ENCODE results near the gene DENR. TPM values are rescaled to one million over a fixed set of nuclear protein-coding genes. Genes with fewer than 3 reads are reported as not detected.

DENR gene
- total and polyA plus RNA-seq, 2 of the 13 experiments (the other 11 are each of a cell fraction or from before 2014, with no cell fraction given): 30.0 to 59.1 TPM

- Histone ChIP-seq H3K9me3 (ENCODE audit: low read length) (no peaks in the 10 kb centered on the region), H3K36me3 (replicated peaks in 1 of 2; ENCODE audit: control insufficient read depth in 1 of 2, insufficient read depth in 2 of 2, low read length in 2 of 2) (no peaks in the 10 kb centered on the region), H3K4me1 (ENCODE audit: insufficient read depth, low read length) (0 out of 2 replicates have a peak, but pooled peaks cover 8% of the 10 kb centered on the region), H3K4me3 (replicated peaks in 1 of 3; ENCODE audit: insufficient read depth in 1 of 3, low read depth in 2 of 3, low read length in 3 of 3) (no peak overlapping the region), H3K4me2 (ENCODE audit: low read depth, low read length) (peak overlapping the region; percentile 19; the same call in 1 of the 2 replicates), H3K27me3 (ENCODE audit: control insufficient read depth in 1 of 2, insufficient read depth in 2 of 2, low read length in 2 of 2) (peaks cover 0 to 8% of the 10 kb centered on the region in 2 experiments; a peak in 3 of 5 replicates), H4K20me1 (ENCODE audit: insufficient read depth, low read length) (no peaks in the 10 kb centered on the region), H3K27ac (ENCODE audit: extremely low read length, insufficient read depth, low read length) (no peak overlapping the region), H2AFZ (ENCODE audit: low read length) (no peak overlapping the region), H3K79me2 (ENCODE audit: insufficient read depth, low read length) (no peaks in the 10 kb centered on the region), H3K9ac (ENCODE audit: insufficient read depth, low read depth, low read length) (no peak overlapping the region)
- no TSS peak for BruUV-seq (replicated peaks)
- DNase-seq (ENCODE audit: low spot score): no peak
- CTCF ChIA-PET (ENCODE audit: low intra/inter-chr PET ratio, low total read pairs): no interaction called here
- FAIRE-seq: no peak
- 54% methylated on average over 9 of the region's 13 CpGs for WGBS (ENCODE audit: low lambda C conversion rate)
- in situ Hi-C loops (cut with HindIII; ENCODE audit: extremely low pct_ligation_motif_present, low pct_unique_long_range_greater_than_20kb) (no loop called here), intact Hi-C loops (cut with micrococcal nuclease; ENCODE audit: unreplicated experiment) (loop anchor here (5.0 kb wide), 1 partner anchor 43 kb away; no protein-coding TSS in a partner anchor)
- peak; percentile 80 for ATAC-seq
- POLR2A ChIA-PET: no interaction called here
- TF ChIP-seq NFATC3 (CRISPR knock-in tag; IDR thresholded peaks at IDR 0.05) (no peak), ZNF496 (CRISPR knock-in tag; IDR thresholded peaks at IDR 0.05; ENCODE audit: insufficient replicate concordance) (no peak), ZNF121 (CRISPR knock-in tag; IDR thresholded peaks at IDR 0.05) (peak; percentile 81), TFAP4 (IDR thresholded peaks at IDR 0.05; ENCODE audit: borderline replicate concordance, low read depth) (no peak)
Measured at GRCh38 chr12:122799641-122800243, 47.1 kb downstream of the DENR start.

- Histone ChIP-seq H3K4me2 (ENCODE audit: low read depth, low read length) (no peak overlapping the region), H2AFZ (ENCODE audit: low read length) (no peak overlapping the region), H3K36me3 (replicated peaks in 1 of 2; ENCODE audit: control insufficient read depth in 1 of 2, insufficient read depth in 2 of 2, low read length in 2 of 2) (no peaks in the 10 kb centered on the region), H3K4me1 (ENCODE audit: insufficient read depth, low read length) (0 out of 2 replicates have a peak, but pooled peaks cover 8% of the 10 kb centered on the region), H3K27me3 (ENCODE audit: control insufficient read depth in 1 of 2, insufficient read depth in 2 of 2, low read length in 2 of 2) (peaks cover 0 to 8% of the 10 kb centered on the region in 2 experiments; a peak in 3 of 5 replicates), H3K79me2 (ENCODE audit: insufficient read depth, low read length) (no peaks in the 10 kb centered on the region), H3K9ac (ENCODE audit: insufficient read depth, low read depth, low read length) (no peak overlapping the region), H4K20me1 (ENCODE audit: insufficient read depth, low read length) (no peaks in the 10 kb centered on the region), H3K4me3 (replicated peaks in 1 of 3; ENCODE audit: insufficient read depth in 1 of 3, low read depth in 2 of 3, low read length in 3 of 3) (no peak overlapping the region), H3K27ac (ENCODE audit: extremely low read length, insufficient read depth, low read length) (no peak overlapping the region), H3K9me3 (ENCODE audit: low read length) (no peaks in the 10 kb centered on the region)
- no peak for FAIRE-seq
- no peak for ATAC-seq
- no peak for DNase-seq (ENCODE audit: low spot score)
- WGBS (ENCODE audit: low lambda C conversion rate): 47% methylated on average over 7 of the region's 7 CpGs
- ChIA-PET CTCF (ENCODE audit: low intra/inter-chr PET ratio, low total read pairs) (no interaction called here), POLR2A (no interaction called here)
- in situ Hi-C loops (cut with HindIII; ENCODE audit: extremely low pct_ligation_motif_present, low pct_unique_long_range_greater_than_20kb) (no loop called here), intact Hi-C loops (cut with micrococcal nuclease; ENCODE audit: unreplicated experiment) (no loop called here)
- no TSS peak for BruUV-seq (replicated peaks)
- TF ChIP-seq ZNF343 (CRISPR knock-in tag; IDR thresholded peaks at IDR 0.05) (no peak), ZNF296 (CRISPR knock-in tag; conservative IDR thresholded peaks at IDR 0.05) (no peak), ZNF276 (CRISPR knock-in tag; IDR thresholded peaks at IDR 0.05; ENCODE audit: low read depth) (no peak), NFIC (IDR thresholded peaks at IDR 0.05; ENCODE audit: low read length) (no peak), HCFC1 (IDR thresholded peaks at IDR 0.05; ENCODE audit: low read depth, low read length) (no peak)
- TF ChIP-seq, protein P1, sequence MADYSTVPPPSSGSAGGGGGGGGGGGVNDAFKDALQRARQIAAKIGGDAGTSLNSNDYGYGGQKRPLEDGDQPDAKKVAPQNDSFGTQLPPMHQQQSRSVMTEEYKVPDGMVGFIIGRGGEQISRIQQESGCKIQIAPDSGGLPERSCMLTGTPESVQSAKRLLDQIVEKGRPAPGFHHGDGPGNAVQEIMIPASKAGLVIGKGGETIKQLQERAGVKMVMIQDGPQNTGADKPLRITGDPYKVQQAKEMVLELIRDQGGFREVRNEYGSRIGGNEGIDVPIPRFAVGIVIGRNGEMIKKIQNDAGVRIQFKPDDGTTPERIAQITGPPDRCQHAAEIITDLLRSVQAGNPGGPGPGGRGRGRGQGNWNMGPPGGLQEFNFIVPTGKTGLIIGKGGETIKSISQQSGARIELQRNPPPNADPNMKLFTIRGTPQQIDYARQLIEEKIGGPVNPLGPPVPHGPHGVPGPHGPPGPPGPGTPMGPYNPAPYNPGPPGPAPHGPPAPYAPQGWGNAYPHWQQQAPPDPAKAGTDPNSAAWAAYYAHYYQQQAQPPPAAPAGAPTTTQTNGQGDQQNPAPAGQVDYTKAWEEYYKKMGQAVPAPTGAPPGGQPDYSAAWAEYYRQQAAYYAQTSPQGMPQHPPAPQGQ (CRISPR knock-in tag; IDR thresholded peaks at IDR 0.05; ENCODE audit: borderline replicate concordance): no peak
- TF ChIP-seq, protein P2, sequence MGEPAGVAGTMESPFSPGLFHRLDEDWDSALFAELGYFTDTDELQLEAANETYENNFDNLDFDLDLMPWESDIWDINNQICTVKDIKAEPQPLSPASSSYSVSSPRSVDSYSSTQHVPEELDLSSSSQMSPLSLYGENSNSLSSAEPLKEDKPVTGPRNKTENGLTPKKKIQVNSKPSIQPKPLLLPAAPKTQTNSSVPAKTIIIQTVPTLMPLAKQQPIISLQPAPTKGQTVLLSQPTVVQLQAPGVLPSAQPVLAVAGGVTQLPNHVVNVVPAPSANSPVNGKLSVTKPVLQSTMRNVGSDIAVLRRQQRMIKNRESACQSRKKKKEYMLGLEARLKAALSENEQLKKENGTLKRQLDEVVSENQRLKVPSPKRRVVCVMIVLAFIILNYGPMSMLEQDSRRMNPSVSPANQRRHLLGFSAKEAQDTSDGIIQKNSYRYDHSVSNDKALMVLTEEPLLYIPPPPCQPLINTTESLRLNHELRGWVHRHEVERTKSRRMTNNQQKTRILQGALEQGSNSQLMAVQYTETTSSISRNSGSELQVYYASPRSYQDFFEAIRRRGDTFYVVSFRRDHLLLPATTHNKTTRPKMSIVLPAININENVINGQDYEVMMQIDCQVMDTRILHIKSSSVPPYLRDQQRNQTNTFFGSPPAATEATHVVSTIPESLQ (CRISPR knock-in tag; conservative IDR thresholded peaks at IDR 0.05): no peak
Measured at GRCh38 chr12:122803937-122804336, 51.3 kb downstream of the DENR start.
